MCF 10A (cell line): ENCODE results near the gene JMJD4. TPM values are rescaled to one million over a fixed set of nuclear protein-coding genes. Genes with fewer than 3 reads are reported as not detected.

Source experiments
- BruUV-seq: library from RNA; stranded (reverse); fragments of 400-500 nt; replicated peaks from 2 replicates; lab custom pipeline; 2021; lab: Mats Ljungman, UMichigan
- CTCF ChIA-PET: fragments of 300-600 bp; sonication (Branson Sonifier 250); formaldehyde crosslinking; extraction: SDS; loops from one replicate; lab custom pipeline; 2021; ENCODE audit warnings: antibody characterized with exemption, inconsistent platforms; lab: Yijun Ruan, JAX
- POLR2A ChIA-PET: fragments of 300-600, 350-650 bp; sonication (Branson Sonifier 250); formaldehyde crosslinking; extraction: SDS; loops from one replicate; lab custom pipeline; 2020; ENCODE audit warnings: antibody characterized with exemption, inconsistent platforms; lab: Yijun Ruan, JAX
- DNase-seq: peaks from one replicate; pipeline ENCODE4 v3.0.0-alpha.2; 2018; ENCODE audit not compliant: unreplicated experiment
- H3K27ac Mint-ChIP-seq: one replicate; pipeline ENCODE4 v1.8.0; 2022; ENCODE audit warnings: mild to moderate bottlenecking, low read depth, mixed read lengths; ENCODE audit not compliant: unreplicated experiment
- H3K27me3 Mint-ChIP-seq: one replicate; pipeline ENCODE4 v1.8.0; 2022; ENCODE audit warnings: mixed read lengths; ENCODE audit not compliant: insufficient read depth, unreplicated experiment
- H3K36me3 Mint-ChIP-seq: one replicate; pipeline ENCODE4 v1.8.0; 2022; ENCODE audit warnings: mild to moderate bottlenecking, moderate library complexity, mixed read lengths; ENCODE audit not compliant: insufficient read depth, unreplicated experiment
- H3K4me1 Mint-ChIP-seq: one replicate; pipeline ENCODE4 v1.8.0; 2022; ENCODE audit warnings: mixed read lengths; ENCODE audit not compliant: insufficient read depth, unreplicated experiment
- H3K4me3 Mint-ChIP-seq: one replicate; pipeline ENCODE4 v1.8.0; 2022; ENCODE audit warnings: mild to moderate bottlenecking, moderate library complexity, mixed read lengths; ENCODE audit not compliant: unreplicated experiment
- H3K9me3 Mint-ChIP-seq: one replicate; pipeline ENCODE4 v1.8.0; 2022; ENCODE audit warnings: mixed read lengths; ENCODE audit not compliant: unreplicated experiment
- CTCF ChIP-seq: fragments of 200-600 bp; IDR thresholded peaks from one replicate; pipeline ENCODE4 v1.8.0; 2022; ENCODE audit warnings: antibody characterized with exemption, mild to moderate bottlenecking; ENCODE audit not compliant: unreplicated experiment
- intact Hi-C: fragments of 100-400 bp; cut with micrococcal nuclease; formaldehyde crosslinking; loops from 2 replicates; pipeline ENCODE4 v1.14.1; 2022
- total RNA-seq: library from RNA; stranded (reverse); gene quantifications from 2 replicates; pipeline ENCODE4 v1.2.3, GENCODE V29; 2022

JMJD4 gene
- total RNA-seq, 1 experiment from 2014 or later: 43.2 TPM

GRCh38 chr1:227767401-227768124 lies 32.5 kb upstream of the JMJD4 start:
- Mint-ChIP-seq H3K9me3 (no peaks in the 10 kb centered on the region), H3K27ac (no peak overlapping the region), H3K27me3 (no peaks in the 10 kb centered on the region), H3K4me1 (peaks cover 39% of the 10 kb centered on the region), H3K36me3 (peaks cover 69% of the 10 kb centered on the region), H3K4me3 (no peak overlapping the region)
- no peak for DNase-seq
- ChIA-PET CTCF (interaction anchor here (1.0 kb wide), 1 partner anchor 178 kb away, joined by 3 read pairs; no protein-coding TSS in a partner anchor), POLR2A (interaction anchor here (0.5 to 5.1 kb wide), 6 partner anchors 12 to 1885 kb away, joined by 3 to 31 read pairs (median 3); partner anchors contain the start of genes JMJD4, SNAP47, TMEM63A and WNT9A)
- TF ChIP-seq CTCF: no peak
- BruUV-seq: no TSS peak
- intact Hi-C loops: no loop called here

- Mint-ChIP-seq H3K4me3 (no peak overlapping the region), H3K4me1 (peaks cover 45% of the 10 kb centered on the region), H3K27me3 (no peaks in the 10 kb centered on the region), H3K27ac (peak overlapping the region; percentile 58), H3K9me3 (no peaks in the 10 kb centered on the region), H3K36me3 (peaks cover 66% of the 10 kb centered on the region)
- POLR2A ChIA-PET: interaction anchor here (0.6 to 5.1 kb wide), 4 partner anchors 9 to 666 kb away, joined by 3 to 31 read pairs (median 3); partner anchors contain the start of gene WNT9A
- CTCF ChIA-PET: interaction anchor here (0.7 to 5.3 kb wide), 5 partner anchors 159 to 286 kb away, joined by 3 to 79 read pairs (median 4); partner anchors contain the start of gene WNT9A
- no TSS peak for BruUV-seq
- TF ChIP-seq CTCF: no peak
- DNase-seq: no peak
- intact Hi-C loops: no loop called here
Measured at GRCh38 chr1:227766653-227767277, 31.7 kb upstream of the JMJD4 start.

- no peak for TF ChIP-seq CTCF
Measured at GRCh38 chr1:227766015-227766634, 31.0 kb upstream of the JMJD4 start.

More at GRCh38 chr1:227766015-227766634, 31.0 kb upstream of the JMJD4 start:
- BruUV-seq: no TSS peak
- Mint-ChIP-seq H3K4me1 (peaks cover 45% of the 10 kb centered on the region), H3K4me3 (no peak overlapping the region), H3K27ac (peak overlapping the region; percentile 58), H3K27me3 (no peaks in the 10 kb centered on the region), H3K9me3 (no peaks in the 10 kb centered on the region), H3K36me3 (peaks cover 66% of the 10 kb centered on the region)
- peak; percentile 44 for DNase-seq
- ChIA-PET POLR2A (interaction anchor here (0.8 to 5.1 kb wide), 3 partner anchors 8 to 181 kb away, joined by 3 to 31 read pairs (median 3); partner anchors contain the start of gene WNT9A), CTCF (interaction anchor here (0.6 to 5.3 kb wide), 8 partner anchors 28 to 638 kb away, joined by 3 to 79 read pairs (median 4); partner anchors contain the start of gene WNT9A)
- intact Hi-C loops: no loop called here
